Measurements from ENCODE around the gene ABHD16B. TPM values are rescaled to one million over a fixed set of nuclear protein-coding genes. Genes with fewer than 3 reads are reported as not detected.

Gene ABHD16B
- total RNA-seq, 3 donors from 2014 or later: not detected

DNA sequence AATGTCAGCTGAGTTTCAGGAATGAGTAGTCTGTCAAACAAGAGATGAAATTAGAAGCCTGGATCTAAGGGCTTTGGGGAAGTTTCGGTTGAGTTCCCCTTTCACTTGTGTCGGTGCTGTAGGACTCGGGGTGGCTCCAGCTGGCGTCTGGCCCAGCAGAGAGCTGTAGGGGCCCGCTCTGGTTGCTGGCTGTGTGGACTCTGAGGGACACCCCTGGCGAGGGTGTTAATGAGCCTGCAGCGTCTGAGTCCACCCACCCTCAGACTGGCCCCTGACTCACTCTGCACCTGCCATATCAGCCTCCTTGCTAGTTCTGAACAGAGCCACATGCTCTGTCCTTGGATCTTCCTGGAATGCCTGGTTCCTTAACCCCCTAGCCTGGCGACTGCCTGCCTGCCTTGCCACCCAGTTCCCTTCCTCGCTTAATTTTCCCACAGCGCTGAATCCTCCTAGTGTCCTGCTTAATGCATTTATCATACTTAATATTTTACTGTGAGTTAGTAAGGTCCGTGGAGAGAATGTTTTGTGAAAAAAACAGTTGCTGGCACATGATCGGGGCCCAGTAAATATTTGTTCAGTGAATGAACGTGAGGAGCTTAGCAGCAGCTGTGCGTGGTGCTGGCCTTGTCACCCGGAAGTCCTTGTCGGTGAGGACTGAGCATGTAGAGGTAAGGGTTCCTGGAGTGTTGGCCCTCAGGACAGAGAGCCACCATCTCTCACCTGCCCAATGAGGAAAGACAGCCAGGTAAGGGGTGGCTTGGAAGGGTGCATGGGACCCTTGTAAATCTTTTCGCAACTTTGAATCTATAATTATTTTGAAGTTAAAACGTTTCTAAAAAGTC is 35.2 kb downstream of the ABHD16B start:
- intact Hi-C loops (cut with DNase I, micrococcal nuclease): no loop called here
- H3K9me3 ChIP-seq: no peaks in the 10 kb centered on the region
- DNase-seq (peak; percentile 66 to 75 (median 69)), ATAC-seq (peak; percentile 60)
- TF ChIP-seq, protein P1, sequence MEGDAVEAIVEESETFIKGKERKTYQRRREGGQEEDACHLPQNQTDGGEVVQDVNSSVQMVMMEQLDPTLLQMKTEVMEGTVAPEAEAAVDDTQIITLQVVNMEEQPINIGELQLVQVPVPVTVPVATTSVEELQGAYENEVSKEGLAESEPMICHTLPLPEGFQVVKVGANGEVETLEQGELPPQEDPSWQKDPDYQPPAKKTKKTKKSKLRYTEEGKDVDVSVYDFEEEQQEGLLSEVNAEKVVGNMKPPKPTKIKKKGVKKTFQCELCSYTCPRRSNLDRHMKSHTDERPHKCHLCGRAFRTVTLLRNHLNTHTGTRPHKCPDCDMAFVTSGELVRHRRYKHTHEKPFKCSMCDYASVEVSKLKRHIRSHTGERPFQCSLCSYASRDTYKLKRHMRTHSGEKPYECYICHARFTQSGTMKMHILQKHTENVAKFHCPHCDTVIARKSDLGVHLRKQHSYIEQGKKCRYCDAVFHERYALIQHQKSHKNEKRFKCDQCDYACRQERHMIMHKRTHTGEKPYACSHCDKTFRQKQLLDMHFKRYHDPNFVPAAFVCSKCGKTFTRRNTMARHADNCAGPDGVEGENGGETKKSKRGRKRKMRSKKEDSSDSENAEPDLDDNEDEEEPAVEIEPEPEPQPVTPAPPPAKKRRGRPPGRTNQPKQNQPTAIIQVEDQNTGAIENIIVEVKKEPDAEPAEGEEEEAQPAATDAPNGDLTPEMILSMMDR (IDR thresholded peaks at IDR 0.05): no peak
- no peak overlapping the region for H3K4me3 ChIP-seq
- H3K4me1 ChIP-seq (ENCODE audit: low read depth): peaks cover 36% of the 10 kb centered on the region
- H3K36me3 ChIP-seq (ENCODE audit: low read depth): no peaks in the 10 kb centered on the region

- ATAC-seq (no peak), DNase-seq (no peak)
- intact Hi-C loops (cut with DNase I, micrococcal nuclease): no loop called here
- H3K36me3 ChIP-seq (ENCODE audit: low read depth): no peaks in the 10 kb centered on the region
- TF ChIP-seq, protein P1 (IDR thresholded peaks at IDR 0.05): no peak
- peaks cover 36% of the 10 kb centered on the region for H3K4me1 ChIP-seq (ENCODE audit: low read depth)
- H3K4me3 ChIP-seq: no peak overlapping the region
- no peaks in the 10 kb centered on the region for H3K9me3 ChIP-seq
These were observed 36.8 kb downstream of the ABHD16B start for GRCh38 chr20:63897978-63898561.

DNA sequence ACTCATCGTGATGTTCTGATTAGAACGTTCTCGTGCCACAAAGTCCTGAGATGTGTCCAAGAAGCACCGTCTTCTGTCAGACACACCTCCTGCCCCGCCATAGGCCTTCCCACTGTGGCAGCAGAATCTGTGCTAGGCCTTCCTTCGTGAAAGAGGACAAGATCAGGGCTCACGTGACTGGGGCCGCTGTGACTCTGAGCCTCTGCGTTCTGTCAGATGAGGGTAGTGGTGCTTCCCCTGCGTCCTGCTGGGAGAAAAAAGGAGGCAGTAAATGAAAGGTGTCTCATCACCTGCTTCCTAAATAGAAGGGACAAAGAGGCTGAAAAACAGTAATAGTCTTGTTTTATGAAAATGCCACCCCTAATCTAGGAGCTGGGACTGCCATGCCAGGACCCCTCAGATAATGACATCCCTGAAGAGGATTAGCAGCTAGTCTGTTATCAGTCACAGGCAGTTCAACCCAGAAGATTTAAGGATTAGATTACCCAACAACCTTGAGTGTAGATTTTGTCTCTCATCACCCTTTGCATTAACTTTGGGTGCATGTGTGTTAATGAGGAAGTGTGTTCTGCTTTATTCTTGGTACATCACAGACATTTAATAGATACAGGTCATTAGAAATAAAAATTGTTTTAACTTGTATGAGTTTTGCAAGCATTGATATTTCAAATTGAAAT is 37.7 kb downstream of the ABHD16B start:
- H3K4me1 ChIP-seq (ENCODE audit: low read depth): peaks cover 35% of the 10 kb centered on the region
- no peaks in the 10 kb centered on the region for H3K9me3 ChIP-seq
- DNase-seq (no peak), ATAC-seq (no peak)
- TF ChIP-seq, protein P1 (IDR thresholded peaks at IDR 0.05): no peak
- H3K36me3 ChIP-seq (ENCODE audit: low read depth): no peaks in the 10 kb centered on the region
- no peak overlapping the region for H3K4me3 ChIP-seq
- intact Hi-C loops (cut with DNase I, micrococcal nuclease): no loop called here

DNA sequence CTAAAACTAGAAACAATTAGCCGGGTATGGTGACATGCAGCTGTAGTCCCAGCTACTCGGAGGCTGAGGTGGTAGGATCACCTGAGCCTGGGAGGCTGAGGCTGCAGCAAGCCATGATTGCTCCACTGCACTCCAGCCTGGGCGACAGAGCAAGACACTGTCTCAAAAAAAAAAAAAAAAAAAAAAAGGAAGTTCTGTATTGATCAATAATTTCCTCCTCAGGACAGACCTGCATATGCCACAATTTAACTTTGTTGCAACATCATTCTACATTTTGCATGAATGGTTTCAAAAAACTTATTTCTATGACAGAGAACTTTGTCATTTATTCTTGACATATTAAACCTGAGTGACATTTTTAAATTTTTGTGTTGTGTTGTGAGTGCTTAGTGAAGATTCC is 39.1 kb downstream of the ABHD16B start:
- DNase-seq (no peak), ATAC-seq (no peak)
- TF ChIP-seq, protein P1 (IDR thresholded peaks at IDR 0.05): no peak
- H3K4me1 ChIP-seq (ENCODE audit: low read depth): peaks cover 33% of the 10 kb centered on the region
- no peaks in the 10 kb centered on the region for H3K9me3 ChIP-seq
- H3K36me3 ChIP-seq (ENCODE audit: low read depth): no peaks in the 10 kb centered on the region
- intact Hi-C loops (cut with DNase I, micrococcal nuclease): no loop called here
- H3K4me3 ChIP-seq: no peak overlapping the region

DNA sequence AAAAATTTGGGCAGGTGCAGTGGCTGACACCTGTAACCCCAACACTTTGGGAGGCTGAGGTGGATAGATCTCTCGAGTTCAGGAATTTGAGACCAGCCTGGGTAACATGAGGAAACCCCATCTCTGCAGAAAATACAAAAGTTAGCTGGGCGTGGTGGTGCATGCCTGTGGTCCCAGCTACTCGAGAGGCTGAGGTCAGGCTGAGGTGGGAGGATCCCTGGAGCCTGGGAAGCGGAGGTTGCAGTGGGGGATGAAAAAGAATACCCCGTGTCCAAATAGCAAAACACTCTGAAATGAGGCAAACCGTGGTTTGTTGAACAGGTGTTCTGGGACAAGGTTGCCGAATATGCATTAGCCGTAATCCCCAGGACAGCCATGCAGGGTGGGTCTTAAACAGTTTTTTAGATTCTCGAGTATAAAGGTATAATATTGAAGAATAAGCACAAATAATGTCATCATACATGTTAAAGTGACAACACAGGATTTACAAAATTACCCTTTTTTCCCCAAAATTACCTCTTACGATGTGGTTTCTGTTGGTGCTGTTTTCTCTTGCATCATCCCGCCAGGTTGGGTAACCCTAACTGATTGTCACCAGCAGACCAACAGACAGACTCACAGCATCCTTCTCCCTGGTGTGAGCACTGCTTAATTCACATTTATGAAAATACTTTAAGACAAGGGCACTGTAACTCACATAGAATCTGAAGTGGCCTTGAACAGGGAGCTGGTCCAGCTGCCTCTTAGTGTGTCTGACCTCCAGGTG is 42.7 kb downstream of the ABHD16B start:
- ATAC-seq (no peak), DNase-seq (no peak)
- H3K4me1 ChIP-seq (ENCODE audit: low read depth): peaks cover 32% of the 10 kb centered on the region
- no peaks in the 10 kb centered on the region for H3K9me3 ChIP-seq
- TF ChIP-seq, protein P1 (IDR thresholded peaks at IDR 0.05): no peak
- intact Hi-C loops (cut with DNase I, micrococcal nuclease): no loop called here
- H3K4me3 ChIP-seq: no peak overlapping the region
- H3K36me3 ChIP-seq (ENCODE audit: low read depth): no peaks in the 10 kb centered on the region

Data from mucosa of descending colon (tissue), 3 donors.